GM23338 (cell line): Measurements from ENCODE around the gene THADA. TPM values are rescaled to one million over a fixed set of nuclear protein-coding genes. Genes with fewer than 3 reads are reported as not detected.

Experiments
- ATAC-seq: fragments of 200-7000 bp; cut with Tn5 transposase; 3 replicates; pipeline ENCODE4 v1.9.1; 2020
- DNase-seq: peaks from one replicate; pipeline ENCODE4 v3.0.0-alpha.2; 2015; ENCODE audit warnings: low spot score
- H2AFZ ChIP-seq: fragments of 200-600 bp; sonication (generic); 2 replicates; pipeline ENCODE4 v1.8.0; 2016; ENCODE audit warnings: antibody characterized with exemption, mild to moderate bottlenecking, moderate library complexity
- H3F3A ChIP-seq: fragments of 200-600 bp; sonication (generic); replicated peaks from 2 replicates; pipeline ENCODE4 v1.8.0; 2017; ENCODE audit warnings: antibody characterized with exemption, mixed run types, low read depth
- H3K27ac ChIP-seq: fragments of 200-600 bp; sonication (generic); 2 replicates; pipeline ENCODE4 v1.6.1; 2016; ENCODE audit warnings: low read depth
- H3K27me3 ChIP-seq: fragments of 200-600 bp; sonication (generic); 2 replicates; pipeline ENCODE4 v1.8.0; 2016; ENCODE audit warnings: mild to moderate bottlenecking, mixed run types, moderate library complexity; ENCODE audit not compliant: insufficient read depth
- H3K36me3 ChIP-seq: fragments of 200-600 bp; sonication (generic); 2 replicates; pipeline ENCODE4 v1.8.0; 2016; ENCODE audit warnings: mild to moderate bottlenecking; ENCODE audit not compliant: insufficient read depth
- H3K4me1 ChIP-seq: fragments of 200-600 bp; sonication (generic); 2 replicates; pipeline ENCODE4 v1.8.0; 2016; ENCODE audit warnings: mild to moderate bottlenecking, moderate library complexity; ENCODE audit not compliant: insufficient read depth
- H3K4me2 ChIP-seq: fragments of 200-600 bp; sonication (generic); 2 replicates; pipeline ENCODE4 v1.7.1; 2017; ENCODE audit warnings: mixed run types
- H3K4me3 ChIP-seq: fragments of 200-600 bp; sonication (generic); 2 replicates; pipeline ENCODE4 v1.6.1; 2016; ENCODE audit warnings: mixed run types
- H3K79me2 ChIP-seq: fragments of 200-600 bp; sonication (generic); replicated peaks from 2 replicates; pipeline ENCODE4 v1.8.0; 2017; ENCODE audit warnings: mild to moderate bottlenecking; ENCODE audit not compliant: insufficient read depth
- H3K9me2 ChIP-seq: fragments of 200-600 bp; sonication (generic); 2 replicates; pipeline ENCODE4 v1.8.0; 2017; ENCODE audit not compliant: insufficient read depth
- H4K20me1 ChIP-seq: fragments of 200-600 bp; sonication (generic); replicated peaks from 2 replicates; pipeline ENCODE4 v1.8.0; 2017; ENCODE audit warnings: mild to moderate bottlenecking; ENCODE audit not compliant: insufficient read depth
- H3K27ac Mint-ChIP-seq: 2 replicates; pipeline ENCODE4 v1.8.0; 2020; ENCODE audit warnings: inconsistent platforms, mild to moderate bottlenecking, moderate library complexity, mixed read lengths
- H3K27me3 Mint-ChIP-seq: 3 replicates; pipeline ENCODE4 v1.8.0; 2022; ENCODE audit warnings: low read depth, mild to moderate bottlenecking, moderate library complexity, mixed read lengths, inconsistent platforms; ENCODE audit not compliant: insufficient read depth, poor library complexity
- H3K36me3 Mint-ChIP-seq: 3 replicates; pipeline ENCODE4 v1.8.0; 2021; ENCODE audit warnings: low read depth, mild to moderate bottlenecking, inconsistent platforms, moderate library complexity, mixed read lengths
- H3K4me1 Mint-ChIP-seq: 3 replicates; pipeline ENCODE4 v1.8.0; 2020; ENCODE audit warnings: mild to moderate bottlenecking, inconsistent platforms, mixed read lengths
- H3K4me3 Mint-ChIP-seq: 3 replicates; pipeline ENCODE4 v1.8.0; 2021; ENCODE audit warnings: moderate library complexity, mild to moderate bottlenecking, inconsistent platforms, mixed read lengths
- H3K9me3 Mint-ChIP-seq: 3 replicates; pipeline ENCODE4 v1.8.0; 2020; ENCODE audit warnings: moderate library complexity, mild to moderate bottlenecking, inconsistent platforms, mixed read lengths
- CREB1 ChIP-seq: fragments of 250-450 bp; sonication (Bioruptor Pico); IDR thresholded peaks from 2 replicates; pipeline ENCODE4 v1.5.0; 2020; ENCODE audit warnings: low read depth, mild to moderate bottlenecking, moderate library complexity
- ETS1 ChIP-seq: IDR thresholded peaks from 2 replicates; pipeline ENCODE4 v1.6.1; 2016; ENCODE audit warnings: antibody characterized with exemption
- EZH2 ChIP-seq: fragments of 200-600 bp; sonication (generic); IDR thresholded peaks from one replicate; pipeline ENCODE4 v1.8.0; 2017; ENCODE audit warnings: antibody characterized with exemption, mild to moderate bottlenecking, low read depth; ENCODE audit not compliant: unreplicated experiment
- EZH2phosphoT487 ChIP-seq: fragments of 200-600 bp; sonication (generic); IDR thresholded peaks from one replicate; pipeline ENCODE4 v1.8.1; 2018; ENCODE audit warnings: antibody characterized with exemption; ENCODE audit not compliant: unreplicated experiment
- JUNB ChIP-seq: IDR thresholded peaks from one replicate; pipeline ENCODE4 v1.6.1; 2016; ENCODE audit warnings: antibody characterized with exemption; ENCODE audit not compliant: unreplicated experiment
- NANOG ChIP-seq: IDR thresholded peaks from 2 replicates; pipeline ENCODE4 v1.6.1; 2016; ENCODE audit warnings: antibody characterized with exemption, borderline replicate concordance
- POLR2AphosphoS5 ChIP-seq: IDR thresholded peaks from 2 replicates; pipeline ENCODE4 v1.6.1; 2016; ENCODE audit warnings: antibody characterized with exemption, low read depth
- REST ChIP-seq: IDR thresholded peaks from one replicate; pipeline ENCODE4 v1.6.1; 2018; ENCODE audit warnings: antibody characterized with exemption; ENCODE audit not compliant: unreplicated experiment
- STAT1 ChIP-seq: IDR thresholded peaks from one replicate; pipeline ENCODE4 v1.6.1; 2016; ENCODE audit warnings: antibody characterized with exemption; ENCODE audit not compliant: unreplicated experiment
- ZNF114 ChIP-seq: fragments of 250-450 bp; sonication (Bioruptor Pico); IDR thresholded peaks from 2 replicates; pipeline ENCODE4 v1.5.0; 2020; ENCODE audit warnings: mild to moderate bottlenecking, moderate library complexity
- ZNF331 ChIP-seq: fragments of 250-450 bp; sonication (Bioruptor Pico); IDR thresholded peaks from 2 replicates; pipeline ENCODE4 v1.5.0; 2020; ENCODE audit warnings: low read depth, mild to moderate bottlenecking, moderate library complexity
- polyA plus RNA-seq: library from polyadenylated mRNA; unstranded; fragments of >200 nt; fragmentation: Nextera tagmentation; extraction: Ambion mirVana; gene quantifications from 2 replicates; pipeline ENCODE4 v1.2.1, GENCODE V29; 2016
- total RNA-seq: library from RNA; depleted of rRNA; stranded (reverse); fragments of >200 nt; shearing (Covaris generic); gene quantifications from 2 replicates; pipeline ENCODE4 v1.2.3, GENCODE V29; 2014
- TF ChIP-seq, protein P1 (sequence below), 2 experiments: fragments of 200-600 bp in 1 of 2; sonication (generic) in 1 of 2; conservative IDR thresholded peaks; 2 replicates each; pipeline versions ENCODE4 v1.5.1 to v1.6.1; 2016 to 2017; ENCODE audit warnings: antibody characterized with exemption in 2 of 2, low read depth in 2 of 2, mild to moderate bottlenecking in 2 of 2, moderate library complexity in 1 of 2
- TF ChIP-seq, protein P2 (sequence below): fragments of 250-450 bp; sonication (Bioruptor Pico); IDR thresholded peaks from 2 replicates; pipeline ENCODE4 v1.5.0; 2020; ENCODE audit warnings: mild to moderate bottlenecking, moderate library complexity

The THADA gene
- total and polyA plus RNA-seq, 2 experiments from 2014 or later, result 17.0 to 30.7 TPM

- no peak overlapping the region for H3K27ac ChIP-seq
- H3F3A ChIP-seq, result no peaks in the 10 kb centered on the region
- H3K27me3 ChIP-seq, result no peaks in the 10 kb centered on the region
- TF ChIP-seq POLR2AphosphoS5 (no peak), ZNF331 (CRISPR knock-in tag) (no peak), NANOG (no peak), EZH2 (no peak), JUNB (no peak), EZH2phosphoT487 (no peak), ZNF114 (no peak), ETS1 (no peak), REST (no peak), CREB1 (CRISPR knock-in tag) (no peak), STAT1 (no peak)
- TF ChIP-seq, protein P1, sequence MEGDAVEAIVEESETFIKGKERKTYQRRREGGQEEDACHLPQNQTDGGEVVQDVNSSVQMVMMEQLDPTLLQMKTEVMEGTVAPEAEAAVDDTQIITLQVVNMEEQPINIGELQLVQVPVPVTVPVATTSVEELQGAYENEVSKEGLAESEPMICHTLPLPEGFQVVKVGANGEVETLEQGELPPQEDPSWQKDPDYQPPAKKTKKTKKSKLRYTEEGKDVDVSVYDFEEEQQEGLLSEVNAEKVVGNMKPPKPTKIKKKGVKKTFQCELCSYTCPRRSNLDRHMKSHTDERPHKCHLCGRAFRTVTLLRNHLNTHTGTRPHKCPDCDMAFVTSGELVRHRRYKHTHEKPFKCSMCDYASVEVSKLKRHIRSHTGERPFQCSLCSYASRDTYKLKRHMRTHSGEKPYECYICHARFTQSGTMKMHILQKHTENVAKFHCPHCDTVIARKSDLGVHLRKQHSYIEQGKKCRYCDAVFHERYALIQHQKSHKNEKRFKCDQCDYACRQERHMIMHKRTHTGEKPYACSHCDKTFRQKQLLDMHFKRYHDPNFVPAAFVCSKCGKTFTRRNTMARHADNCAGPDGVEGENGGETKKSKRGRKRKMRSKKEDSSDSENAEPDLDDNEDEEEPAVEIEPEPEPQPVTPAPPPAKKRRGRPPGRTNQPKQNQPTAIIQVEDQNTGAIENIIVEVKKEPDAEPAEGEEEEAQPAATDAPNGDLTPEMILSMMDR (conservative IDR thresholded peaks at IDR 0.05; ENCODE audit: low read depth in 2 of 2), result no peak
- TF ChIP-seq, protein P2, sequence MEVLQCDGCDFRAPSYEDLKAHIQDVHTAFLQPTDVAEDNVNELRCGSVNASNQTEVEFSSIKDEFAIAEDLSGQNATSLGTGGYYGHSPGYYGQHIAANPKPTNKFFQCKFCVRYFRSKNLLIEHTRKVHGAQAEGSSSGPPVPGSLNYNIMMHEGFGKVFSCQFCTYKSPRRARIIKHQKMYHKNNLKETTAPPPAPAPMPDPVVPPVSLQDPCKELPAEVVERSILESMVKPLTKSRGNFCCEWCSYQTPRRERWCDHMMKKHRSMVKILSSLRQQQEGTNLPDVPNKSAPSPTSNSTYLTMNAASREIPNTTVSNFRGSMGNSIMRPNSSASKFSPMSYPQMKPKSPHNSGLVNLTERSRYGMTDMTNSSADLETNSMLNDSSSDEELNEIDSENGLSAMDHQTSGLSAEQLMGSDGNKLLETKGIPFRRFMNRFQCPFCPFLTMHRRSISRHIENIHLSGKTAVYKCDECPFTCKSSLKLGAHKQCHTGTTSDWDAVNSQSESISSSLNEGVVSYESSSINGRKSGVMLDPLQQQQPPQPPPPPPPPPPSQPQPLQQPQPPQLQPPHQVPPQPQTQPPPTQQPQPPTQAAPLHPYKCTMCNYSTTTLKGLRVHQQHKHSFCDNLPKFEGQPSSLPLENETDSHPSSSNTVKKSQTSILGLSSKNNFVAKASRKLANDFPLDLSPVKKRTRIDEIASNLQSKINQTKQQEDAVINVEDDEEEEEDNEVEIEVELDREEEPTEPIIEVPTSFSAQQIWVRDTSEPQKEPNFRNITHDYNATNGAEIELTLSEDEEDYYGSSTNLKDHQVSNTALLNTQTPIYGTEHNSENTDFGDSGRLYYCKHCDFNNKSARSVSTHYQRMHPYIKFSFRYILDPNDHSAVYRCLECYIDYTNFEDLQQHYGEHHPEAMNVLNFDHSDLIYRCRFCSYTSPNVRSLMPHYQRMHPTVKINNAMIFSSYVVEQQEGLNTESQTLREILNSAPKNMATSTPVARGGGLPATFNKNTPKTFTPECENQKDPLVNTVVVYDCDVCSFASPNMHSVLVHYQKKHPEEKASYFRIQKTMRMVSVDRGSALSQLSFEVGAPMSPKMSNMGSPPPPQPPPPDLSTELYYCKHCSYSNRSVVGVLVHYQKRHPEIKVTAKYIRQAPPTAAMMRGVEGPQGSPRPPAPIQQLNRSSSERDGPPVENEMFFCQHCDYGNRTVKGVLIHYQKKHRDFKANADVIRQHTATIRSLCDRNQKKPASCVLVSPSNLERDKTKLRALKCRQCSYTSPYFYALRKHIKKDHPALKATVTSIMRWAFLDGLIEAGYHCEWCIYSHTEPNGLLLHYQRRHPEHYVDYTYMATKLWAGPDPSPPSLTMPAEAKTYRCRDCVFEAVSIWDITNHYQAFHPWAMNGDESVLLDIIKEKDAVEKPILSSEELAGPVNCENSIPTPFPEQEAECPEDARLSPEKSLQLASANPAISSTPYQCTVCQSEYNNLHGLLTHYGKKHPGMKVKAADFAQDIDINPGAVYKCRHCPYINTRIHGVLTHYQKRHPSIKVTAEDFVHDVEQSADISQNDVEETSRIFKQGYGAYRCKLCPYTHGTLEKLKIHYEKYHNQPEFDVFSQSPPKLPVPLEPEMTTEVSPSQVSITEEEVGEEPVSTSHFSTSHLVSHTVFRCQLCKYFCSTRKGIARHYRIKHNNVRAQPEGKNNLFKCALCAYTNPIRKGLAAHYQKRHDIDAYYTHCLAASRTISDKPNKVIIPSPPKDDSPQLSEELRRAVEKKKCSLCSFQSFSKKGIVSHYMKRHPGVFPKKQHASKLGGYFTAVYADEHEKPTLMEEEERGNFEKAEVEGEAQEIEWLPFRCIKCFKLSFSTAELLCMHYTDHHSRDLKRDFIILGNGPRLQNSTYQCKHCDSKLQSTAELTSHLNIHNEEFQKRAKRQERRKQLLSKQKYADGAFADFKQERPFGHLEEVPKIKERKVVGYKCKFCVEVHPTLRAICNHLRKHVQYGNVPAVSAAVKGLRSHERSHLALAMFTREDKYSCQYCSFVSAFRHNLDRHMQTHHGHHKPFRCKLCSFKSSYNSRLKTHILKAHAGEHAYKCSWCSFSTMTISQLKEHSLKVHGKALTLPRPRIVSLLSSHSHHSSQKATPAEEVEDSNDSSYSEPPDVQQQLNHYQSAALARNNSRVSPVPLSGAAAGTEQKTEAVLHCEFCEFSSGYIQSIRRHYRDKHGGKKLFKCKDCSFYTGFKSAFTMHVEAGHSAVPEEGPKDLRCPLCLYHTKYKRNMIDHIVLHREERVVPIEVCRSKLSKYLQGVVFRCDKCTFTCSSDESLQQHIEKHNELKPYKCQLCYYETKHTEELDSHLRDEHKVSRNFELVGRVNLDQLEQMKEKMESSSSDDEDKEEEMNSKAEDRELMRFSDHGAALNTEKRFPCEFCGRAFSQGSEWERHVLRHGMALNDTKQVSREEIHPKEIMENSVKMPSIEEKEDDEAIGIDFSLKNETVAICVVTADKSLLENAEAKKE (CRISPR knock-in tag), result no peak
- no peak overlapping the region for H3K4me3 ChIP-seq
- H2AFZ ChIP-seq, result no peak overlapping the region
- no peak overlapping the region for H3K27ac Mint-ChIP-seq
- H3K4me1 ChIP-seq, result no peaks in the 10 kb centered on the region
- no peak for DNase-seq
- no peaks in the 10 kb centered on the region for H3K9me3 Mint-ChIP-seq
- no peak overlapping the region for H3K4me3 Mint-ChIP-seq
- no peak for ATAC-seq
- H3K9me2 ChIP-seq, result no peaks in the 10 kb centered on the region
- no peaks in the 10 kb centered on the region; the same call in none of the 2 replicates for H4K20me1 ChIP-seq
- H3K4me1 Mint-ChIP-seq, result no peaks in the 10 kb centered on the region
- no peak overlapping the region for H3K4me2 ChIP-seq
- peaks cover 7% of the 10 kb centered on the region; the same call in 2 of the 3 replicates for H3K36me3 Mint-ChIP-seq
- no peaks in the 10 kb centered on the region for H3K27me3 Mint-ChIP-seq
- H3K36me3 ChIP-seq, result no peaks in the 10 kb centered on the region
- no peaks in the 10 kb centered on the region for H3K79me2 ChIP-seq
Observed at GRCh38 chr2:43437363-43437762, 158.5 kb downstream of the THADA start.
